Left lobe of liver (tissue), 2 donors: Measurements from ENCODE around the gene HAUS5. TPM values are rescaled to one million over a fixed set of nuclear protein-coding genes. Genes with fewer than 3 reads are reported as not detected.

Experiments
- ATAC-seq: fragments of 200-7000 bp; cut with Tn5 transposase; one replicate; pipeline ENCODE4 v1.9.1; 2020; ENCODE audit warnings: mild to moderate bottlenecking, moderate library complexity
- DNase-seq: peaks from one replicate; pipeline ENCODE4 v3.0.0-alpha.2; 2020; ENCODE audit warnings: low spot score
- total RNA-seq: library from RNA; stranded (reverse); gene quantifications from one replicate; pipeline ENCODE4 v1.2.1, GENCODE V29; 2021
- donor health status: DM: no; HTN: no; CAD: no; lungs with moderate emphysema.
- donor health status: DM: no; HTN: yes; CAD: no.

HAUS5 gene
- total RNA-seq, 1 donor from 2014 or later, result 5.7 TPM

GRCh38 chr19:35607661-35608060, 4.9 kb upstream of the HAUS5 start:
- ATAC-seq (no peak), DNase-seq (no peak)

GRCh38 chr19:35608251-35608650, 4.3 kb upstream of the HAUS5 start:
- ATAC-seq, result no peak

GRCh38 chr19:35609851-35610353, 2.6 kb upstream of the HAUS5 start:
- DNase-seq, result no peak
- no peak for ATAC-seq

More at GRCh38 chr19:35608251-35608650, 4.3 kb upstream of the HAUS5 start:
- DNase-seq, result no peak

GRCh38 chr19:35612224-35612558, 344 bp upstream of the HAUS5 start:
- ATAC-seq (no peak), DNase-seq (no peak)

GRCh38 chr19:35613574-35613973, 1.0 kb downstream of the HAUS5 start:
- DNase-seq, result no peak
- no peak for ATAC-seq

GRCh38 chr19:35615036-35615435, 2.5 kb downstream of the HAUS5 start:
- ATAC-seq, result no peak
- DNase-seq, result no peak

GRCh38 chr19:35618857-35619256, 6.3 kb downstream of the HAUS5 start:
- no peak for ATAC-seq
- DNase-seq, result no peak

GRCh38 chr19:35619290-35619923, 6.9 kb downstream of the HAUS5 start:
- DNase-seq (no peak), ATAC-seq (no peak)

- DNase-seq (no peak), ATAC-seq (no peak)
Measured at GRCh38 chr19:35620001-35620400, 7.5 kb downstream of the HAUS5 start.

- DNase-seq (no peak), ATAC-seq (no peak)
Measured at GRCh38 chr19:35621708-35622107, 9.2 kb downstream of the HAUS5 start.

- DNase-seq (no peak), ATAC-seq (no peak)
Measured at GRCh38 chr19:35622750-35623149, 10.2 kb downstream of the HAUS5 start.

- ATAC-seq, result no peak
- DNase-seq, result no peak
Measured at GRCh38 chr19:35623327-35624010, 10.9 kb downstream of the HAUS5 start.

- ATAC-seq (no peak), DNase-seq (no peak)
Measured at GRCh38 chr19:35628264-35628564, 15.7 kb downstream of the HAUS5 start.

GRCh38 chr19:35628565-35629331, 16.2 kb downstream of the HAUS5 start, which contains the start of gene RBM42:
Gene RBM42, plus strand, starts transcription at chr19:35629036. Its CDS starts 118 bp downstream, at chr19:35629154.
- DNase-seq, result peak; percentile 97
- ATAC-seq, result peak; percentile 99

GRCh38 chr19:35629332-35629633, 16.7 kb downstream of the HAUS5 start:
- ATAC-seq, result no peak
- DNase-seq, result no peak

GRCh38 chr19:35633727-35634440, 21.3 kb downstream of the HAUS5 start:
- no peak for ATAC-seq
- no peak for DNase-seq

GRCh38 chr19:35636651-35637050, 24.1 kb downstream of the HAUS5 start:
- DNase-seq, result no peak

GRCh38 chr19:35637165-35637564, 24.6 kb downstream of the HAUS5 start:
- ATAC-seq, result no peak
- DNase-seq, result no peak

More at GRCh38 chr19:35636651-35637050, 24.1 kb downstream of the HAUS5 start:
- no peak for ATAC-seq

GRCh38 chr19:35639321-35639639, 26.7 kb downstream of the HAUS5 start:
- ATAC-seq (no peak), DNase-seq (no peak)

- DNase-seq, result no peak
- no peak for ATAC-seq
Measured at GRCh38 chr19:35639863-35640262, 27.3 kb downstream of the HAUS5 start.

GRCh38 chr19:35641515-35642151, 29.1 kb downstream of the HAUS5 start, which contains the start of gene ETV2:
Gene ETV2, plus strand, starts transcription at chr19:35641745. Its CDS starts 716 bp downstream, at chr19:35642461.
- no peak for ATAC-seq
- DNase-seq, result no peak
